GM12878 (cell line): ENCODE measurements around the gene CCDC12. TPM values are rescaled to one million over a fixed set of nuclear protein-coding genes. Genes with fewer than 3 reads are reported as not detected.
A peak's percentile ranks its signal among the peaks of the same experiment; 100 is the strongest.

ENCODE experiments used
- ATF3 ChIP-seq: IDR thresholded peaks from 2 replicates; pipeline ENCODE4 v1.6.1; 2011; ENCODE audit warnings: low read depth, mild to moderate bottlenecking, low read length, moderate library complexity, borderline replicate concordance; ENCODE audit errors: extremely low read depth
- BRCA1 ChIP-seq: IDR thresholded peaks from 2 replicates; pipeline ENCODE4 v1.6.1; 2011; ENCODE audit warnings: low read depth, low read length, improper control_type of control experiment
- CBFB ChIP-seq: IDR thresholded peaks from 2 replicates; pipeline ENCODE4 v1.6.1; 2016; ENCODE audit warnings: antibody characterized with exemption, low read depth
- DPF2 ChIP-seq: fragments of 450-650 bp; IDR thresholded peaks from 2 replicates; pipeline ENCODE4 v1.6.1; 2017; ENCODE audit warnings: mild to moderate bottlenecking
- EGR1 ChIP-seq, 2 experiments: IDR thresholded peaks; 1 replicate in 1 of 2; 2 replicates in 1 of 2; pipeline ENCODE4 v1.6.1; 2011 to 2012; ENCODE audit warnings: low read depth in 2 of 2, low read length in 2 of 2, borderline replicate concordance in 1 of 2, mild to moderate bottlenecking in 1 of 2, moderate library complexity in 1 of 2
- EZH2 ChIP-seq: IDR thresholded peaks from 2 replicates; pipeline ENCODE4 v1.6.1; 2012; ENCODE audit warnings: low read depth, mild to moderate bottlenecking, control low read depth, inconsistent platforms, low read length, borderline replicate concordance; ENCODE audit not compliant: control insufficient read depth
- FOXK2 ChIP-seq: fragments of 450-650 bp; IDR thresholded peaks from 2 replicates; pipeline ENCODE4 v1.6.1; 2017; ENCODE audit warnings: mild to moderate bottlenecking, moderate library complexity
- IRF4 ChIP-seq: IDR thresholded peaks from 2 replicates; pipeline ENCODE4 v1.6.1; 2011; ENCODE audit warnings: low read depth, low read length
- IRF5 ChIP-seq: fragments of 450-650 bp; IDR thresholded peaks from 2 replicates; pipeline ENCODE4 v1.6.1; 2017; ENCODE audit warnings: borderline replicate concordance
- MEF2A ChIP-seq: IDR thresholded peaks from 2 replicates; pipeline ENCODE4 v1.6.1; 2011; ENCODE audit warnings: low read depth, mild to moderate bottlenecking, low read length, moderate library complexity; ENCODE audit not compliant: insufficient read depth
- PAX8 ChIP-seq: fragments of 450-650 bp; IDR thresholded peaks from 2 replicates; pipeline ENCODE4 v1.6.1; 2017; ENCODE audit warnings: mild to moderate bottlenecking, moderate library complexity
- SMAD1 ChIP-seq: fragments of 450-650 bp; IDR thresholded peaks from 2 replicates; pipeline ENCODE4 v1.6.1; 2018; ENCODE audit warnings: mild to moderate bottlenecking, low read depth; ENCODE audit not compliant: partially characterized antibody
- TBL1XR1 ChIP-seq: IDR thresholded peaks from 2 replicates; pipeline ENCODE4 v1.6.1; 2012; ENCODE audit warnings: low read depth, low read length, improper control_type of control experiment
- TCF3 ChIP-seq: IDR thresholded peaks from 2 replicates; pipeline ENCODE4 v1.6.1; 2012; ENCODE audit warnings: low read depth, mild to moderate bottlenecking, low read length, borderline replicate concordance; ENCODE audit not compliant: insufficient read depth
- YY1 ChIP-seq: IDR thresholded peaks from 2 replicates; pipeline ENCODE4 v1.6.1; 2011; ENCODE audit warnings: low read depth, mild to moderate bottlenecking, low read length
- ZBTB4 ChIP-seq: fragments of 450-650 bp; formaldehyde crosslinking; IDR thresholded peaks from 2 replicates; pipeline ENCODE4 v1.4.0; 2022; ENCODE audit warnings: mild to moderate bottlenecking, moderate library complexity
- ZNF384 ChIP-seq: IDR thresholded peaks from 2 replicates; pipeline ENCODE4 v1.6.1; 2012; ENCODE audit warnings: low read depth, mild to moderate bottlenecking, low read length, improper control_type of control experiment, borderline replicate concordance
- polyA plus RNA-seq, 11 experiments: library from polyadenylated mRNA; depleted of rRNA in 4 of 11; unstranded in 6 of 11; stranded (reverse) in 5 of 11; fragments of >200 nt; fragmentation: Nextera tagmentation in 4 of 11; fragmentation: Illumina TruSeq in 1 of 11; extraction: Ambion mirVana in 4 of 11; extraction: Trizol in 1 of 11; gene quantifications; 1 replicate in 1 of 11; 2 replicates in 10 of 11; pipeline versions ENCODE4 v1.2.1 to v1.2.3, GENCODE V29; 2011 to 2016; ENCODE audit warnings: inconsistent platforms in 2 of 11, missing spikeins in 2 of 11, low read depth in 1 of 11
- total RNA-seq, 4 experiments: library from RNA; depleted of rRNA in 3 of 4; stranded (reverse); fragments of >200 nt in 3 of 4; fragmentation: Illumina TruSeq in 1 of 4; extraction: Trizol in 1 of 4; gene quantifications; 2 replicates each; pipeline versions ENCODE4 v1.2.1 to v1.2.3, GENCODE V29; 2013 to 2021
- TF ChIP-seq, protein P1 (sequence below): fragments of 450-650 bp; formaldehyde crosslinking; IDR thresholded peaks from 2 replicates; pipeline ENCODE4 v1.4.0; 2020; ENCODE audit warnings: mild to moderate bottlenecking, moderate library complexity
- TF ChIP-seq, protein P2 (sequence below): fragments of 450-650 bp; conservative IDR thresholded peaks from 2 replicates; pipeline ENCODE4 v1.6.1; 2017; ENCODE audit warnings: mild to moderate bottlenecking, moderate library complexity

The CCDC12 gene
- total and polyA plus RNA-seq, 10 of the 15 experiments (the other 5 are each of a cell fraction or from before 2014, with no cell fraction given): 9.2 to 91.4 (median 61.3) TPM

DNA sequence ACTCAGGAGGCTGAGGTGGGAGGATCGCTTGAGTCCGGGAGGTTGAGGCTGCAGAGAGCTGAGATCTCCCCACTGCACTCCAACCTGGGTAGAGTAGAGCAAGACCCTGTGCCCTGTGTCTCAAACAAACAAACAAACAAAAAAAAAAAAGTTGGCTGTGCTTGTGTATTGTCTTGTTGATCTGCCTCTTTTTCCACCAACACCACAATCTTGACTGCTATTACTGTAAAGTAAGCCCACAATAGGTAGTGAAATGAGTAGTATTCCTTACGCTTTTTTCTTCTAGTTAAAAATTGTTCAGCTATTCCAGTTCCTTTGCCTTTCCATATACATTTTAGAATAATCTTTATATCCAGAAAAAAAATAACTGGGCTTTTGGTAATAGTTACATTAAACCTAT lies 63.6 kb downstream of the CCDC12 start (continued):
- TF ChIP-seq IRF5 (no peak), EGR1 (IDR thresholded peaks at IDR 0.05; ENCODE audit: borderline replicate concordance in 1 of 2, low read depth in 2 of 2, low read length in 2 of 2) (no peak), DPF2 (no peak), TCF3 (no peak), FOXK2 (no peak), CBFB (no peak; the same call in 1 of the 2 replicates), IRF4 (peak; percentile 68; the same call in 1 of the 2 replicates), ATF3 (no peak), MEF2A (0 out of 2 replicates have a peak, but pooled peaks have one; percentile 37), BRCA1 (no peak), ZBTB4 (CRISPR knock-in tag) (no peak), YY1 (no peak), ZNF384 (0 out of 2 replicates have a peak, but pooled peaks have one; percentile 24), EZH2 (no peak), SMAD1 (no peak), TBL1XR1 (no peak), PAX8 (no peak)
- TF ChIP-seq, protein P1, sequence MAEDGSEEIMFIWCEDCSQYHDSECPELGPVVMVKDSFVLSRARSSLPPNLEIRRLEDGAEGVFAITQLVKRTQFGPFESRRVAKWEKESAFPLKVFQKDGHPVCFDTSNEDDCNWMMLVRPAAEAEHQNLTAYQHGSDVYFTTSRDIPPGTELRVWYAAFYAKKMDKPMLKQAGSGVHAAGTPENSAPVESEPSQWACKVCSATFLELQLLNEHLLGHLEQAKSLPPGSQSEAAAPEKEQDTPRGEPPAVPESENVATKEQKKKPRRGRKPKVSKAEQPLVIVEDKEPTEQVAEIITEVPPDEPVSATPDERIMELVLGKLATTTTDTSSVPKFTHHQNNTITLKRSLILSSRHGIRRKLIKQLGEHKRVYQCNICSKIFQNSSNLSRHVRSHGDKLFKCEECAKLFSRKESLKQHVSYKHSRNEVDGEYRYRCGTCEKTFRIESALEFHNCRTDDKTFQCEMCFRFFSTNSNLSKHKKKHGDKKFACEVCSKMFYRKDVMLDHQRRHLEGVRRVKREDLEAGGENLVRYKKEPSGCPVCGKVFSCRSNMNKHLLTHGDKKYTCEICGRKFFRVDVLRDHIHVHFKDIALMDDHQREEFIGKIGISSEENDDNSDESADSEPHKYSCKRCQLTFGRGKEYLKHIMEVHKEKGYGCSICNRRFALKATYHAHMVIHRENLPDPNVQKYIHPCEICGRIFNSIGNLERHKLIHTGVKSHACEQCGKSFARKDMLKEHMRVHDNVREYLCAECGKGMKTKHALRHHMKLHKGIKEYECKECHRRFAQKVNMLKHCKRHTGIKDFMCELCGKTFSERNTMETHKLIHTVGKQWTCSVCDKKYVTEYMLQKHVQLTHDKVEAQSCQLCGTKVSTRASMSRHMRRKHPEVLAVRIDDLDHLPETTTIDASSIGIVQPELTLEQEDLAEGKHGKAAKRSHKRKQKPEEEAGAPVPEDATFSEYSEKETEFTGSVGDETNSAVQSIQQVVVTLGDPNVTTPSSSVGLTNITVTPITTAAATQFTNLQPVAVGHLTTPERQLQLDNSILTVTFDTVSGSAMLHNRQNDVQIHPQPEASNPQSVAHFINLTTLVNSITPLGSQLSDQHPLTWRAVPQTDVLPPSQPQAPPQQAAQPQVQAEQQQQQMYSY (CRISPR knock-in tag): no peak
- TF ChIP-seq, protein P2, sequence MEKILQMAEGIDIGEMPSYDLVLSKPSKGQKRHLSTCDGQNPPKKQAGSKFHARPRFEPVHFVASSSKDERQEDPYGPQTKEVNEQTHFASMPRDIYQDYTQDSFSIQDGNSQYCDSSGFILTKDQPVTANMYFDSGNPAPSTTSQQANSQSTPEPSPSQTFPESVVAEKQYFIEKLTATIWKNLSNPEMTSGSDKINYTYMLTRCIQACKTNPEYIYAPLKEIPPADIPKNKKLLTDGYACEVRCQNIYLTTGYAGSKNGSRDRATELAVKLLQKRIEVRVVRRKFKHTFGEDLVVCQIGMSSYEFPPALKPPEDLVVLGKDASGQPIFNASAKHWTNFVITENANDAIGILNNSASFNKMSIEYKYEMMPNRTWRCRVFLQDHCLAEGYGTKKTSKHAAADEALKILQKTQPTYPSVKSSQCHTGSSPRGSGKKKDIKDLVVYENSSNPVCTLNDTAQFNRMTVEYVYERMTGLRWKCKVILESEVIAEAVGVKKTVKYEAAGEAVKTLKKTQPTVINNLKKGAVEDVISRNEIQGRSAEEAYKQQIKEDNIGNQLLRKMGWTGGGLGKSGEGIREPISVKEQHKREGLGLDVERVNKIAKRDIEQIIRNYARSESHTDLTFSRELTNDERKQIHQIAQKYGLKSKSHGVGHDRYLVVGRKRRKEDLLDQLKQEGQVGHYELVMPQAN: no peak
